Mucosa of descending colon (tissue), 3 donors: ENCODE results near the gene WDR70. TPM values are rescaled to one million over a fixed set of nuclear protein-coding genes. Genes with fewer than 3 reads are reported as not detected.
A peak's percentile ranks its signal among the peaks of the same experiment; 100 is the strongest.

ENCODE experiments used
- ATAC-seq: fragments of 200-7000 bp; cut with Tn5 transposase; one replicate; pipeline ENCODE4 v1.9.1; 2020; ENCODE audit warnings: mild to moderate bottlenecking, moderate library complexity
- DNase-seq, 3 donors: peaks; one replicate each; pipeline ENCODE4 v3.0.0-alpha.2; 2020
- H3K36me3 ChIP-seq: fragments of 200-600 bp; one replicate; pipeline ENCODE4 v1.8.0; 2021; ENCODE audit warnings: low read depth, mild to moderate bottlenecking
- H3K4me1 ChIP-seq: fragments of 200-600 bp; one replicate; pipeline ENCODE4 v1.8.0; 2021; ENCODE audit warnings: low read depth, mild to moderate bottlenecking
- H3K4me3 ChIP-seq: fragments of 200-600 bp; one replicate; pipeline ENCODE4 v1.8.0; 2021; ENCODE audit warnings: mild to moderate bottlenecking
- H3K9me3 ChIP-seq: fragments of 200-600 bp; one replicate; pipeline ENCODE4 v1.8.0; 2021; ENCODE audit warnings: mild to moderate bottlenecking
- CTCF ChIP-seq: fragments of 200-600 bp; IDR thresholded peaks from one replicate; pipeline ENCODE4 v1.8.0; 2022; ENCODE audit warnings: antibody characterized with exemption, mild to moderate bottlenecking
- intact Hi-C, 2 donors: fragments of 100-400 bp; cut with DNase I in 1 of 2; cut with micrococcal nuclease in 1 of 2; formaldehyde crosslinking; loops; one replicate each; pipeline versions ENCODE4 v1.11.0 to v1.11.1; 2022; cut with DNase I, micrococcal nuclease
- total RNA-seq, 3 donors: library from RNA; stranded (reverse); fragmentation: NEBNext Ultra II Directional in 2 of 3; extraction: Animal tissue kit (Norgen Biotek cat#: 25700) in 2 of 3; gene quantifications; one replicate each; pipeline versions ENCODE4 v1.2.1 to v1.2.4, GENCODE V29; 2021 to 2023
- donor health status: DM: no; HTN: no; CAD: no; lungs with moderate emphysema.
- donor health status: DM: no; HTN: no; CAD: no.
- donor health status: DM: no; HTN: yes; CAD: no.

The WDR70 gene
- total RNA-seq, 3 donors from 2014 or later, result 19.5 to 42.5 (median 38.0) TPM

GRCh38 chr5:37717276-37717612 is 338.1 kb downstream of the WDR70 start:
- intact Hi-C loops, result no loop called here
- TF ChIP-seq CTCF, result no peak
- DNase-seq (no peak), ATAC-seq (peak; percentile 41)
- H3K36me3 ChIP-seq, result no peaks in the 10 kb centered on the region
- peaks cover 11% of the 10 kb centered on the region for H3K4me1 ChIP-seq
- no peaks in the 10 kb centered on the region for H3K9me3 ChIP-seq
- no peak overlapping the region for H3K4me3 ChIP-seq

- no peak for TF ChIP-seq CTCF
- ATAC-seq (peak; percentile 97), DNase-seq (peak; percentile 70 to 92 (median 72))
- no peak overlapping the region for H3K4me3 ChIP-seq
- peaks cover 11% of the 10 kb centered on the region for H3K4me1 ChIP-seq
- intact Hi-C loops, result no loop called here
- H3K36me3 ChIP-seq, result no peaks in the 10 kb centered on the region
- no peaks in the 10 kb centered on the region for H3K9me3 ChIP-seq
These were observed 338.7 kb downstream of the WDR70 start for GRCh38 chr5:37717613-37718431.

GRCh38 chr5:37720550-37720952 is 341.4 kb downstream of the WDR70 start:
- ATAC-seq (no peak), DNase-seq (no peak)
- Histone ChIP-seq H3K9me3 (no peaks in the 10 kb centered on the region), H3K4me3 (no peak overlapping the region), H3K36me3 (no peaks in the 10 kb centered on the region), H3K4me1 (peaks cover 11% of the 10 kb centered on the region)
- TF ChIP-seq CTCF, result no peak
- intact Hi-C loops, result no loop called here

DNA sequence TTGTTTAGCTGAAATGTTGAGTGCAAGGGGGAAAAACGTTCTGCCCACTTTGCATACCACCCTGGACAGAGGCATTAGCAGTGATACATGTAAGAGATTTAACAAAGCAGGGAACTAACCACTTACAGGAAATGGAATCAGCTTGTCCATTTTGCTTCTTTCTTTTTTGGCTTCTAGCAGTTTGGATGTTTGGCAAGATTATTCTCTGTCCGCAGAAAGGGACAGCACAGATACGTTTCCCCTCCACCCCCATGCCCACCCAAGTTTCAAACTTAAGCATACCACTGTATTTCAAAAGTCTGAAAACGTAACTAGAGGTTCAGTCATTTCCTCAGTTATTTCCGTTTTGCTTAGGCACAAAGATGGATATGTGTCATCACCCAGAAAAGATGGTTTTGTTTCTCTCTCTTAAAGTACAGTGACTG is 342.3 kb downstream of the WDR70 start:
- H3K4me3 ChIP-seq, result no peak overlapping the region
- no peaks in the 10 kb centered on the region for H3K36me3 ChIP-seq
- DNase-seq, result no peak
- H3K4me1 ChIP-seq, result peaks cover 11% of the 10 kb centered on the region
- intact Hi-C loops, result no loop called here
- ATAC-seq, result no peak
- no peak for TF ChIP-seq CTCF
- H3K9me3 ChIP-seq, result no peaks in the 10 kb centered on the region

GRCh38 chr5:37722236-37723161 is 343.4 kb downstream of the WDR70 start:
- ATAC-seq, result peak; percentile 43
- no peaks in the 10 kb centered on the region for H3K36me3 ChIP-seq
- no peak overlapping the region for H3K4me3 ChIP-seq
- intact Hi-C loops, result no loop called here
- H3K4me1 ChIP-seq, result peaks cover 4% of the 10 kb centered on the region
- TF ChIP-seq CTCF, result no peak
- no peak for DNase-seq
- H3K9me3 ChIP-seq, result no peaks in the 10 kb centered on the region
